Pancreas (tissue), 10 donors: Measurements from ENCODE around the gene FAM180B. TPM values are rescaled to one million over a fixed set of nuclear protein-coding genes. Genes with fewer than 3 reads are reported as not detected.
"Not testable (repeated sequence)": the region's sequence is repeated elsewhere in the genome, so short reads cannot be mapped to it uniquely, and the experiment has no call there.

Source experiments
- ATAC-seq, 4 donors: fragments of 200-7000 bp; cut with Tn5 transposase; one replicate each; pipeline versions ENCODE4 v1.8.0 to v1.9.1; 2020; ENCODE audit warnings: mild to moderate bottlenecking in 4 of 4, moderate library complexity in 4 of 4
- DNase-seq, 6 donors: peaks; one replicate each; pipeline ENCODE4 v3.0.0-alpha.2; 2020
- FAIRE-seq: peaks from 2 replicates; lab custom pipeline; 2012; peaks lifted over from hg19 to GRCh38; lab: Jason Lieb, UNC
- H3K27ac ChIP-seq, 4 donors: fragments of 200-600 bp; sonication (generic); 1 replicate in 3 of 4; 2 replicates in 1 of 4; pipeline versions ENCODE4 v1.5.0 to v1.8.0; 2020
- H3K27me3 ChIP-seq, 4 donors: fragments of 200-600 bp; one replicate each; pipeline ENCODE4 v1.8.0; 2021
- H3K36me3 ChIP-seq, 3 donors: fragments of 200-600 bp; sonication (generic) in 1 of 3; one replicate each; pipeline versions ENCODE4 v1.5.0 to v1.8.0; 2020 to 2021
- H3K4me1 ChIP-seq, 3 donors: fragments of 200-600 bp; one replicate each; pipeline ENCODE4 v1.8.0; 2021
- H3K4me3 ChIP-seq, 4 donors: fragments of 200-600 bp; sonication (generic) in 2 of 4; one replicate each; pipeline versions ENCODE4 v1.5.0 to v1.8.0; 2020 to 2021
- H3K9me3 ChIP-seq, 4 donors: fragments of 200-600 bp; one replicate each; pipeline ENCODE4 v1.8.0; 2021
- WGBS, 2 donors: extraction: QIAGEN DNeasy Blood & Tissue Kit; methylation state at CpG; one replicate each; pipeline ENCODE4 v1.1.7; 2013; 5-methylcytosine and 5-hydroxymethylcytosine counted together
- intact Hi-C, 3 donors: fragments of 100-400 bp; cut with DNase I; formaldehyde crosslinking; loops; one replicate each; pipeline versions ENCODE4 v1.11.1 to v1.14.2; 2022
- polyA plus RNA-seq, 2 donors: library from polyadenylated mRNA; stranded (reverse); fragments of 200-250 nt; gene quantifications; one replicate each; pipeline ENCODE4 v1.2.3, GENCODE V29; 2013
- total RNA-seq, 6 donors: library from RNA; stranded (reverse); fragmentation: NEBNext Ultra II Directional in 4 of 6; extraction: Animal tissue kit (Norgen Biotek cat#: 25700) in 4 of 6; gene quantifications; one replicate each; pipeline versions ENCODE4 v1.2.1 to v1.2.4, GENCODE V29; 2021 to 2023
- TF ChIP-seq, protein P1 (sequence below), 4 donors: fragments of 200-600 bp; sonication (generic) in 3 of 4; IDR thresholded peaks; one replicate each; pipeline versions ENCODE4 v1.5.0 to v1.8.0; 2021; ENCODE audit warnings: antibody characterized with exemption in 4 of 4
- donor health status: healthy with polysubstance abuse.
- donor health status: DM: no; HTN: no; CAD: no; lungs with moderate emphysema.
- donor health status: DM: no; HTN: no; CAD: no.
- donor health status: control.
- donor health status: control.
- donor health status: Bipolar disorder and iron deficiency.
- donor health status: DM: yes; HTN: yes; CAD: no.
- donor health status: DM: no; HTN: no; CAD: no.
- donor health status: DM: no; HTN: no; CAD: no.
- donor health status: DM: yes; HTN: yes; CAD: no.

FAM180B gene
- total and polyA plus RNA-seq, 8 donors: 0.17 TPM; not detected in 7

DNA sequence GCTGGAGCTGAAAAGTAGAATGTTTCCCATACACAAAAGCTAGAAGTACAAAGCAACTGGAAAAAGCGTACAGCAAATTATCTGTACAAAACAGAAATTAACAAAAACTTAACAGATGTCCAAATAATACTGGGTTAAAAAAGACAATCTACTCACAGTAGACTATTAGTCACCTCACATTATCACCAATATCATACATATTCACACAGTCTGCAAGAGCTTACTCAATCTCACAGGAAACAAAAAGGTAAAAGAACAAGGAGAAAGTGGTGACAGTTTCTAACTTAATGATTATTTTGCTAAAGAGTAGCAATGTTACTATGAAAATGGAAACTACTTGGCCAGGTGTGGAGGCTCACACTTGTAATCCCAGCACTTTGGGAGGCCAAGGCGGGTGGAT is 45.4 kb upstream of the FAM180B start:
- Histone ChIP-seq H3K27ac (no peak overlapping the region), H3K27me3 (no peaks in the 10 kb centered on the region), H3K36me3 (no peaks in the 10 kb centered on the region), H3K4me3 (no peak overlapping the region), H3K9me3 (no peaks in the 10 kb centered on the region), H3K4me1 (peaks cover 17 to 30% (median 22%) of the 10 kb centered on the region in 3 donors)
- TF ChIP-seq, protein P1, sequence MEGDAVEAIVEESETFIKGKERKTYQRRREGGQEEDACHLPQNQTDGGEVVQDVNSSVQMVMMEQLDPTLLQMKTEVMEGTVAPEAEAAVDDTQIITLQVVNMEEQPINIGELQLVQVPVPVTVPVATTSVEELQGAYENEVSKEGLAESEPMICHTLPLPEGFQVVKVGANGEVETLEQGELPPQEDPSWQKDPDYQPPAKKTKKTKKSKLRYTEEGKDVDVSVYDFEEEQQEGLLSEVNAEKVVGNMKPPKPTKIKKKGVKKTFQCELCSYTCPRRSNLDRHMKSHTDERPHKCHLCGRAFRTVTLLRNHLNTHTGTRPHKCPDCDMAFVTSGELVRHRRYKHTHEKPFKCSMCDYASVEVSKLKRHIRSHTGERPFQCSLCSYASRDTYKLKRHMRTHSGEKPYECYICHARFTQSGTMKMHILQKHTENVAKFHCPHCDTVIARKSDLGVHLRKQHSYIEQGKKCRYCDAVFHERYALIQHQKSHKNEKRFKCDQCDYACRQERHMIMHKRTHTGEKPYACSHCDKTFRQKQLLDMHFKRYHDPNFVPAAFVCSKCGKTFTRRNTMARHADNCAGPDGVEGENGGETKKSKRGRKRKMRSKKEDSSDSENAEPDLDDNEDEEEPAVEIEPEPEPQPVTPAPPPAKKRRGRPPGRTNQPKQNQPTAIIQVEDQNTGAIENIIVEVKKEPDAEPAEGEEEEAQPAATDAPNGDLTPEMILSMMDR (IDR thresholded peaks at IDR 0.05): no peak
- intact Hi-C loops: no loop called here
- no peak for FAIRE-seq
- no peak for DNase-seq
- WGBS, 2 donors: 91 to 96% methylated on average over 2 of the region's 2 CpGs
- peak in 1 of 4 donors; percentile 28 for ATAC-seq

DNA sequence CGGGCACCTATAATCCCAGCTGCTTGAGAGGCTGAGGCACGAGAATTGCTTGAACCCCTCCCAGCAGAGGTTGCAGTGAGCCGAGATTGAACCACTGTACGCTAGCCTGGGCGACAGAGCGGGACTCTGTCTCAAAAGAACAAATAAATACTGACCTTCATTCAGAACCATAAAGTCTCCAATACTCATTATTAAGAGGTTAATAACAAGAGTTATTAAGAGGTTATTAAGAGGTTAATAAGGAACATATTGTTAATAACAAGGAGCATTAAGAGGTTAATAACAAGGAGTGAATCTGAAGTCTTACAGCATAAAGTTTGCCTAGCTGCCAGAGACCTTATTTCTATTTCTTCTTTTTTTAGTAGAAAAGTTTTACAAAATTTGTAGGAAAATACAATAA is 41.2 kb upstream of the FAM180B start:
- Histone ChIP-seq H3K36me3 (no peaks in the 10 kb centered on the region), H3K9me3 (no peaks in the 10 kb centered on the region), H3K4me1 (peaks cover 9 to 20% (median 10%) of the 10 kb centered on the region in 3 donors), H3K4me3 (no peak overlapping the region), H3K27me3 (no peaks in the 10 kb centered on the region), H3K27ac (no peak overlapping the region)
- no peak for DNase-seq
- ATAC-seq: no peak
- 95 to 99% methylated on average over 6 of the region's 6 CpGs for WGBS, 2 donors
- TF ChIP-seq, protein P1 (IDR thresholded peaks at IDR 0.05): no peak
- no peak for FAIRE-seq
- intact Hi-C loops: no loop called here

DNA sequence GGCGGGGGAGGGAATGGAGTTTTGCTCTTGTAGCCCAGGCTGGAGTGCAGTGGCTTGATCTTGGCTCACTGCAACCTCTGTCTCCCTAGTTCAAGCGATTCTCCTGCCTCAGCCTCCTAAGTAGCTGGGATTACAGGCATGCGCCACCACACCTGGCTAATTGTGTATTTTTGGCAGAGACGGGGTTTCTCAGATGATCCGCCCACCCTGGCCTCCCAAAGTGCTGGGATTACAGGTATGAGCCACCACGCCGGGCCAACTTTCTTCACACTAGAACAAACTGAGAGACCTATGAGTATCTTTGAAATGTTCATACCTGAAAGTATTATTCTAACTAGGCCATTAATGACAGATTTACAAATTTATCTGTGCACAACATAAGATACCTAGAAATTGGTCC is 40.2 kb upstream of the FAM180B start:
- not testable (repeated sequence) for DNase-seq, FAIRE-seq
- WGBS, 2 donors: 95 to 99% methylated on average over 7 of the region's 7 CpGs

DNA sequence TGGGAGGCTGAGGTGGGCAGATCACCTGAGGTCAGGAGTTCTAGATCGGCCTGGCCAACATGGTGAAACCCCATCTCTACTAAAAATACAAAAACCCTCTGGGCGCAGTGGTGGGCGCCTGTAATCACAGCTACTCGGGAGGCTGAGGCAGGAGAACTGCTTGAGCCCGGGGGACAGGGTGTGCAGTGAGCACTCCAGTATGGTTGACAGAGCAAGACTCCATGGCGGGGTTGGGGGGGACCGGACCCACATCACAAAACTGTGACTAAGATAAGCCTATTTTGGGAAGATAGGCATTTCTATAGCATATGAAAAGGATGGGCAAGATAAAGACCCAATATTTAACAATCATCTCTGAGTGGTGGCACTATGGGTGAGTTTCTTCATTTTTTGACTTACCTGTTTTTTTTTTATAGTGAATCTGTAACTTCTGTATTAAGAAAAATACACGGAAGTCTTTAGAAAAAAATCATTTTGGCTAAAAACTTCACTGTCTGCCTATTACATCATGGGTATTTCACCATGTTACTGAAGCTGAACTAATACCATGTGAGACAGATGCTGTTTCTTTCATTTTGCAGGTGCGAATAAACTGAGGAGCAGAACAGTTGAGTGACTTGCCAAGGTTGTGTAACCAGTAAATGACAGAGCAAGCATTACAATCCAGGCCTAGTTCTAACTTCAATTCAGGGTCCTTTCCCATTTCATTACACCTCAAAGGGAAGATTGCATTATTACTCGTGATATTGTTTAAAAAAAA is 36.0 kb upstream of the FAM180B start:
- FAIRE-seq: no peak
- no peak for ATAC-seq
- Histone ChIP-seq H3K9me3 (no peaks in the 10 kb centered on the region), H3K27me3 (no peaks in the 10 kb centered on the region), H3K36me3 (no peaks in the 10 kb centered on the region), H3K27ac (peak overlapping the region in 2 of 4 donors; percentile 7 to 84), H3K4me1 (peaks cover 17 to 30% (median 23%) of the 10 kb centered on the region in 3 donors), H3K4me3 (peak overlapping the region in 1 of 4 donors; percentile 99)
- no peak for DNase-seq
- WGBS, 2 donors: 67 to 73% methylated on average over 10 of the region's 10 CpGs
- TF ChIP-seq, protein P1 (IDR thresholded peaks at IDR 0.05): no peak
- intact Hi-C loops: no loop called here

More for the DNA sequence above, 40.2 kb upstream of the FAM180B start:
- H3K9me3 ChIP-seq, H3K27ac ChIP-seq, intact Hi-C loops, H3K27me3 ChIP-seq, ATAC-seq, H3K4me3 ChIP-seq, H3K36me3 ChIP-seq: not testable (repeated sequence)
- H3K4me1 ChIP-seq: peaks cover 11 to 20% (median 18%) of the 10 kb centered on the region in 3 donors

DNA sequence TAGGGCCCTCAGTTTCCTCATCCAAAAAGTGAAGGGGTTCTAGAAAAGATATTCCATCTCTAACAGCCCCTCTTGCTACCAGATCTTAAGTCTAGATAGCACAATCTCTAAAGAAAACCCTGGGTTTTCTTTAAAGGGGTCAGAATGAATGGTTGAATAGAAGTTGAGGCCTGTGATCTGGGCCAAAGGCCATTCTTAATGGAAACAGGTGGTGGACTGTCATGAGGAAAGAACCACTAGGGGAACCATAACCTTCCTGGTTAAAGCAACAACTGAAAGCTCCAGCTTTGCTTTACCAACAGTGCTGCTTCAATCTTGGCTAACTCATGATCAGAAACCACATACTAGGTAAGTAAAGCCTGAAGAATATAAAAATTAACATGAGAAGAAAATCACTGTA is 35.4 kb upstream of the FAM180B start:
- no peak for ATAC-seq
- no peak for DNase-seq
- Histone ChIP-seq H3K27ac (peak overlapping the region in 2 of 4 donors; percentile 7 to 84), H3K36me3 (no peaks in the 10 kb centered on the region), H3K27me3 (no peaks in the 10 kb centered on the region), H3K4me3 (peak overlapping the region in 2 of 4 donors; percentile 63 to 99), H3K4me1 (peaks cover 17 to 30% (median 23%) of the 10 kb centered on the region in 3 donors), H3K9me3 (no peaks in the 10 kb centered on the region)
- intact Hi-C loops: no loop called here
- TF ChIP-seq, protein P1 (IDR thresholded peaks at IDR 0.05): no peak
- FAIRE-seq: no peak
